Stimulated activated CD4-positive, alpha-beta T cell treated with anti-CD3 and anti-CD28 coated beads, TNF-alpha, amount 100 ng/mL, for 1 hour (primary cell): ENCODE results near the gene BRSK1.

ENCODE experiments used
- DNase-seq, 3 donors: peaks; one replicate each; pipeline ENCODE4 v3.0.0-alpha.2; 2020; ENCODE audit warnings: low read depth in 3 of 3, low spot score in 1 of 3

The BRSK1 gene

DNA sequence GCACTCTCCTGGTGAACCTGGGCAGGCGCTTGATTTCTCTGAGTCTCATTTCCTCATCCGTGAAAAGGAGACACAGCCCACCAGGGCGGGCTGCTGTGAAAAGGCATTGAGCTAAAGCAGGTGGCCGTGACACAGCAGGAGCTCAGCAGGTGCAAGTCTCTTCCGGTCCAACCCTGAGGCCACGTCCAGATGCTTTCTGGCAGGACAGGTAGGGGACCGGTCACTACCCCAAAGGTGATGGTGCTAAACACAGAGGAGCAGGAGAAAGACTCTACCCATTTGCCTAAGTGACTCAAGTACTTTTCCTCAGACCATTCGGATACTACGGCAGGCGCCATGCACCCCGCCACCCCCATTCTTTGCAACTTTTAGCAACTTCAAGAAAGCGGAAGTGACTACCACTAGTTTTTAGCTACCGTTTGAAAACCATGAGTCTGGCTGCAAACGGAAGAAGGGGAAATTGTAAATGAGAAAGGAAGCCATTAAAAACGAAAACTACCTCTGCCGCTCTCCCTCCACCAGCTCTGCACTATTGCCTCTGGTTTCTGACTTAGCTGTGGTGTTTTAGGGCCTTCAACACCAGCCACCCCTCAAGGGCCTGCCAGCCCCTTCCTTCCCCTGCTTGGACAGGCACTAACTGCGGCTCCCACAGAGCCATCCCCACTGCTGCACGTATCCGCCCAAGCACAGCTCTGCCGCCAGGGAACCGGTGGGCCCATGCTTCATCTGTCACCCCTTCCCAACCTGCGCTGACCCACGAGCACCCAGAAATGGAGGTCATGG, 29.8 kb upstream of the BRSK1 start:
- DNase-seq: no peak

- no peak for DNase-seq
Observed at GRCh38 chr19:55254625-55254977, 29.2 kb upstream of the BRSK1 start.

- DNase-seq: no peak
Observed at GRCh38 chr19:55255618-55256423, 28.0 kb upstream of the BRSK1 start.

DNA sequence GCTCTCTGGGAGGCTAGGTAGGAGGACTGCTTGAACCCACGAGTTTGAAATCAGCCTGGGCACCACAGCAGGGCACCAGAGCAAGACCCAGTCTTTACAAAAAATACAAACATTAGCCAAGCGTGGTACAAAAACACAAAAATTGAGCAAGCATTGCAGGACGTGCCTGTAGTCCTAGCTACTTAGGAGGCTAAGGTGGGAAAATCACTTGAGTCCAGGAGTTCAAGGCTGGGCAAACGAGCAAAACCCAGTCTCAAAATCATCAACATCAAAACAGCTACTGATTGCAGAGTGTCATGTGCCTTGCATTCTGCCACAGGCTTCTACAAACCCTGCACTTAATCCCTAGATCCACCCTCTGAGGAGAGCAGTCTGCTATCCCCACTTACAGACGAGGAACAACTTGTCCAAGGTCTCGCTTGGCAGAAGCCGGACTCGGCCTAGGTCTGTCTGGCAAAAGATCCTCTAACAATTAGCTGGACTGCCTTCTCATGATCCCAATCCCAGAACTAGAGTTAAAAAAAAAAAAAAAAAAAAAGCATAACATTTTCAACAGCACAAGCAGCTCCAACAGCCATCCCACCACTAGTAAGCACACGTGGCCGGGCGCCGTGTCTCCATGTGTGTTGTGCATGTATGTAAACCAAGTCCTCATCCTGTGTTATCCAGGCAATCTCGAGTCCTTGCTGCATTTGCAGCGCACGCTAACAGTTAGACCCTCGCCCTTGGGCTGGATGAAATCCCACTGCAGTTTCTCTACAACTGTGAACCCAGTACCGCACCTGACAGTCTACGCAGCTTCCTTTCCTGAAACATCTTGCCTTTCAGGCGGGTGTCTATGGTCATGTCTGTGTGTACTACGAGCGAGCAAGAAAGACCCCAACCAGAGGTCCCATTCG, 27.0 kb upstream of the BRSK1 start:
- DNase-seq: no peak

GRCh38 chr19:55257461-55258420, 26.1 kb upstream of the BRSK1 start:
- DNase-seq: no peak

GRCh38 chr19:55258476-55258827, 25.3 kb upstream of the BRSK1 start:
- DNase-seq: no peak

DNA sequence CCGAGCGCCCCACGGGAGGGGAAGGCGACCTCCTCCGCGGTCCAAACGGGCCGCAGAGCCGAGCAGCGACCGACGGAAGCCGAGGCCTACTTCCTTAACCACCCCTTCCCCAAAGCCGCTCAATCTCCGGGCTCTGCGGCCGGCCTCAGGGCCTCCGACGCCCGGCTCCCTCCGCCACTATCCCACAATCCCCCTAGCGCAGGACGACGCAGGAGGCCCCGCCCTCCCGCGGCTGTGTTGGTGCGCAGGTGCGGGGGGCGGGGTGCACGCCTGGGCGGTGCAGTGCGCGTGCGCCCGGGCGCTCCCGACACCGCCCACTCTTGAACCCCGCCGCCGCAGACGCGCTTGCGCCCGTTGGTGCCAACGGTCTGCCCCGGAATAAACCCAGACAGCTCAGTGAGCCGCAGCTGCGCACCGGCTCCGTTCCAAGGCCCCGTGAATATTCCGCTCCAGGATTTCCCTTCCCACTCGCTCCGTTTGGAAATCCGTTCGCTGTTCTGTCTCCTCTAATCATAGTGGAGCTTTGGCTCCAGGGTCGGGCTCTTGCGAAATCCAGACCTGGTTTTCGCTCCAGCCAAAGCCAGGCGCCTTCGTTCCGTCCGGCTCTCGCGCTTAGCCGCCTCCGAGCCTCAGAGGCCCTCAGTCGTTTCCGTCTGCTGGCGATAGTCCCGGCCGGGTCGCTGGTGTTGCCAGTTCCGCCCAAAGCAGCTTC, 24.8 kb upstream of the BRSK1 start, which contains the start of gene PPP6R1:
PPP6R1 (minus strand) TSS at position 190 of the 712 bp plus-strand sequence. CDS start 11,914 bp downstream, outside the sequence.
- peak; percentile 86 to 92 (median 88) for DNase-seq

- DNase-seq: no peak
Observed at GRCh38 chr19:55259540-55260210, 24.1 kb upstream of the BRSK1 start.

GRCh38 chr19:55261671-55262126, 22.1 kb upstream of the BRSK1 start:
- no peak for DNase-seq

DNA sequence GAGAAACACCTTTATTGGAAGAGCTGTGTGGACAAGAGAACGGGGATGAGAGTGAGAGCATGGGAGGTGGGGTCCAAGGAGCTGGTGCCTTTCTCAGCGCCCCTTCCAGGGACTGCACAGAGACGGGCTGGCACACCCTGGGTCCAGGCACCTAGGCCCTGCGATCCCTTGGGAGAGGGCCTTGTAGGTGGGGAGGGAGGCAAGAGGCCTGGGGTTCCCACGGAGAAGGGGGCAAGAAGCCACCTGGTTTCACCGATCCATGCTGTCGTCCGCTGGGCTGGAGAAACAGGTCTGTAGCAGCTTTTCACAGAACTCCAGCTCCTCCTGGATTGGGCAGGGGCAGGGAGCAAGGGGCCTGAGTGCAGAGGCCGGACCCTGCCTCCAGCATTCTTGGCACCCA, 21.4 kb upstream of the BRSK1 start:
- DNase-seq: no peak

DNA sequence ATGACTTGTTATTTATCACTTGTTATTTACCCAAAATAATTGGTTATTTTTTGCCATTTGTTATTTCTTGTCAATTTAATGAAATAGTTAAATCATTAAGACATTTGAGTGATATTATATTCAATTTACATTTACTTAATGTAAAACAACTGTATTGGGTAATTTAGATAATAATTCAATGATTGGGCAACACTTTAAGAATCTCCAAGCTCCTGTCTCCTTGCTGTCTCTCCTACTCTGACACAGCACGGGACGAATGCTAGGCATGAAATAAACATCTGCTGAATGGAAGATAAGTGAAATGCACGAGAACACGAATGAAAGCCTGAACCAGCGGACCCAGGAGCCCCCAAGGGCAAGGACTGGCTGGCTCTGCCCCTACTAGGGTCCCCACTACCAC, 19.3 kb upstream of the BRSK1 start:
- DNase-seq: no peak

DNA sequence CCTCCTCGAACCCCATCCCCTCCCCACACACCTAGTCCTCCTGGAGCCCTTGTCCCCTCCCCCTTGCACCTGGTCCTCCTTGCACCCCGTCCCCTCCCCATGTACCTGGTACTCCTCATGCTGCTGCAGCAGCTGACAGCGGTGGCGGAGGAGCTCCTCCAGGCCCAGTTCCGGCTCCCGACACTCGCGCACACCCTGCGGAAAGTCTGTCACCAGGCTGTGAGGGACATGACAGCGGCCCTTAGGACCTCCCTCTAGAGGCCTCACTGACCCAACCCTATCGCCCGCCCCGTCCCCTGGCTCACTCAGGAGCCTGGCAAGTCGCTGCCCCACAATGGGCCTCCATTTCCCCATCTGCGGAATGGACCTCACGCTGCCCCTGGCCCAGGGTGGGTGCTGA, 18.6 kb upstream of the BRSK1 start:
- DNase-seq: no peak

DNA sequence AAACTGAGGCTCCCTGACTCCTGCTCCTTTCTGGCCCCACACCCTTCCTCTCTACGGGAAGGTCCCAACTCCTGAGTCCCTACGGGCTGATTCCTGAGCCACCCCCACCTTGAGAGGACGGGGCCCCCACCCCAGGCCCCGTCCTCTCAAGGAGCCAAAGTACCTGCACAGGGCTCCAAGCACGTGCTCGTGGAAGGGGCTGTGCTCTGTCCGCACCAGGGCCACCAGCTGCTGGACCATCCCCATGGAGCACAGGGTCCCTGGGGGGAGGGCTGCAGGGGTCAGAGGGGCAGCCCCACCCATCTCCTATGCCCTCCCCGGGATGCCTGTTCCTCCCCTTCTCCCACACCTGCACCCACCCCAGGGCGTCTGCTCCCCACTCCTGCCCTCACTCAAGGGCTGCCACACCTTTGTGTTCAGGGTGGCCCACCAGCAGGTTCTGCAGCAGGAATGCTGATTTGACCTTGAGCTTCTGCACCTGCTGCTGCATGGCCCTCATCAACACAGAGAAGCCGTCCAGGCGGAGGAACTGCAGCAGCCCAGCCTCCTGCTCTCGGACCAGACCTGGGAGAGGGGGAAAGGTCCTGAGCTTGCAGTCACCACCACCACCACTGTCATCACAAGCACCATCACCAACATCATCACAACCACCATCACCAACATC, 17.9 kb upstream of the BRSK1 start:
- no peak for DNase-seq

- DNase-seq: no peak
Observed at GRCh38 chr19:55266404-55266803, 17.4 kb upstream of the BRSK1 start.

- no peak for DNase-seq
Observed at GRCh38 chr19:55266840-55267239, 17.0 kb upstream of the BRSK1 start.

DNA sequence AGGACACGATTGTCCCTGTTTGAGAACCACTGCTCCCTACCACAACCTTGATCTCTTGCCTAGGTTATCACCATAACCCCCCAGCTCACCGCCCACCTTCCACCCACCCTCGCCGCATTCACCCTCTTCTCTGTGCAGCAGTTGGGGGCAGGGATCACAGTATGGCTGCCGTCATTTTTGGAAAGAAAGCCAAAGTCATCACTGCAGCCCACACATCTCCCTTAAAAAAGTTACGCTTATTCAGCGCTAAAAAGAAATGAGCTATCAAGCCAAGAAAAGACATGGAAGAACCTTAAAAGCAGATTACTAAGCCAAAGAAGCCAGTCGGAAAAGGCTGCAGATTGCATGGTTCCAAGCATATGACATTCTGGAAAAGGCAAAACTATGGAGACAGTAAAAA, 14.5 kb upstream of the BRSK1 start:
- DNase-seq: no peak

DNA sequence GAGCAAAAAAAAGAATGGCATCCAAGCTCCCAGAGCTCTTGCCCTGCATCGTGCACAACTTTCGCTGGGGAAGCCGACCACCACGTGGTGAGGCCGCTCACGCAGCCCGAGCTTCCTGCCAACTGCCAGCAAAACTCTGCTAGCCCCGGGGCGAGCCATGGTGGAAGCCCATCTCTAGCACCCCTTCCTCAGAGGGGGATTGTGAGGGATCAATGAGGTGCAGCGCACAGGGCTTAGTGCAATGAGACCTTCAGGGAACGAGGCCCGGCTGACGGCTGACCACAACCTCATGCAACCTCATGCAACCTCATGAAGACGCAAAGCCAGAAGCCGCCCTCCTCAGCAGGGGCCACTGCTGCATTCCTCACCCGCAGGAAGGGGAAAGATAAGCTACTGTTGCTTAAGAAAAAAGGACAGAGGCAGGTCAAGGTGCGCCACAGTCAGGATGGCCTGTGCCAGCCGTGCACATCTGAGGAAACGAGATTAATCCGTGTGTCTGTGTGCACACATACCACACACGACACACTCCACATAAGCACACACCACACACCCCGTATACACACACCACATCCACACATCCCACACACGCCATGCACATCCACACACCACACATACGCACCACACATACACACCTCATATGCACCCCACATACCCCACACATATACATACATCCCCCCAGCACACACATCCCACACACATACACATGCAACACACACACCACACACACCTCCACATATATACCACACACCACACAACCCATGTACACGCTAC, 13.4 kb upstream of the BRSK1 start:
- DNase-seq: no peak

DNA sequence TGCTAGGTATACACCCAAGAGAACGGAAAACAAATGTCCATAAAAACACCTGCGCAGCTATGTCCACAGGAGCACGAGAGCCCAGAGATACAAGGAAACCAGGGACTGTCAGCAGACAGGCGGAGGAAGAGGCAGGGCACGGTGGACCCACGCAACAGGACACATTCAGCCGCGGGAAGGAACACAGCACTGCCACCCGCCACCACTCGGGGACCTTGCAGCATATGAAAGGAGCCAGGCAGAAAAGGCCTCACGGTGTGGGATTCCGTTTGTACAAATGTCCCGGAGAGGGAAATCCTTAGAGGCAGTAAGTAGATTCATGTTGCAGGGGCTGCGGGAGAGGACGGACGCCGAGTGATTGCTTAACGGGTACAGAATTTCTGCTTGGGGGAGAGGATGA, 11.7 kb upstream of the BRSK1 start:
- no peak for DNase-seq
